ENCODE data around the gene JAG1. TPM values are rescaled to one million over a fixed set of nuclear protein-coding genes. Genes with fewer than 3 reads are reported as not detected.

JAG1 gene
- total RNA-seq, 1 experiment from 2014 or later: 45.2 TPM

DNA sequence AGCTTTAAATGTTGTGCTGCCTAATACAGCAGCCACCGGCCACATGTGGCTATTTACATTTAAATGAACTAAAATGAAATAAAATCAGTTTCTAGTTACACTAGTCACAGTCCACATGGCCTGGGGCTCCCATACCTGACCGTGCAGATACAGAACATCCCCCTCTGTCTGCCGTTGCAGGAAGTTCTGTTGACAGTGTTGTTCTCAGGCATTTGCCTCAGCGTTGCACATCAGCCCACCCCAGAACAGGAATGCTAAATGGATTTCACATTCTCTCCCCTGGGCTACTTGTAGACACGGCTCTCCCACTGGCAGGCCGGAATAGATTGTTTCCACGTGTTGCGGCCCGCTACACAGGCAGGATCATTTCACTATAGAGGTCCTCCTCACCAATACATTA lies 26.3 kb downstream of the JAG1 start:
- H3K27ac Mint-ChIP-seq: peak overlapping the region; percentile 81

GRCh38 chr20:10646886-10647420 lies 26.8 kb downstream of the JAG1 start:
- POLR2A ChIA-PET: no interaction called here
- Mint-ChIP-seq H3K27ac (peak overlapping the region; percentile 81), H3K4me3 (no peak overlapping the region), H3K36me3 (peaks cover 85% of the 10 kb centered on the region), H3K4me1 (peaks cover 46% of the 10 kb centered on the region), H3K9me3 (no peaks in the 10 kb centered on the region), H3K27me3 (ENCODE audit: low read depth) (no peaks in the 10 kb centered on the region)
- ATAC-seq (no peak), DNase-seq (ENCODE audit: low spot score) (no peak)
- CTCF ChIA-PET: interaction anchor here (1.0 kb wide), 1 partner anchor 28 kb away, joined by 3 read pairs; no protein-coding TSS in a partner anchor
- TF ChIP-seq RORB (CRISPR knock-in tag; IDR thresholded peaks at IDR 0.05) (no peak), OVOL2 (CRISPR knock-in tag; IDR thresholded peaks at IDR 0.05; ENCODE audit: borderline replicate concordance) (no peak), HMGA2 (CRISPR knock-in tag; IDR thresholded peaks at IDR 0.05) (no peak), MXD4 (CRISPR knock-in tag; IDR thresholded peaks at IDR 0.05; ENCODE audit: borderline replicate concordance) (no peak), EMX1 (CRISPR knock-in tag; IDR thresholded peaks at IDR 0.05) (no peak), ESRRA (CRISPR knock-in tag; IDR thresholded peaks at IDR 0.05; ENCODE audit: borderline replicate concordance) (no peak), ATF3 (CRISPR knock-in tag; conservative IDR thresholded peaks at IDR 0.05) (no peak), ZNF263 (CRISPR knock-in tag; IDR thresholded peaks at IDR 0.05; ENCODE audit: low read depth) (no peak), SOX15 (CRISPR knock-in tag; IDR thresholded peaks at IDR 0.05) (no peak), STAT6 (CRISPR knock-in tag; conservative IDR thresholded peaks at IDR 0.05; ENCODE audit: low read depth) (no peak)
- TF ChIP-seq, protein P1, sequence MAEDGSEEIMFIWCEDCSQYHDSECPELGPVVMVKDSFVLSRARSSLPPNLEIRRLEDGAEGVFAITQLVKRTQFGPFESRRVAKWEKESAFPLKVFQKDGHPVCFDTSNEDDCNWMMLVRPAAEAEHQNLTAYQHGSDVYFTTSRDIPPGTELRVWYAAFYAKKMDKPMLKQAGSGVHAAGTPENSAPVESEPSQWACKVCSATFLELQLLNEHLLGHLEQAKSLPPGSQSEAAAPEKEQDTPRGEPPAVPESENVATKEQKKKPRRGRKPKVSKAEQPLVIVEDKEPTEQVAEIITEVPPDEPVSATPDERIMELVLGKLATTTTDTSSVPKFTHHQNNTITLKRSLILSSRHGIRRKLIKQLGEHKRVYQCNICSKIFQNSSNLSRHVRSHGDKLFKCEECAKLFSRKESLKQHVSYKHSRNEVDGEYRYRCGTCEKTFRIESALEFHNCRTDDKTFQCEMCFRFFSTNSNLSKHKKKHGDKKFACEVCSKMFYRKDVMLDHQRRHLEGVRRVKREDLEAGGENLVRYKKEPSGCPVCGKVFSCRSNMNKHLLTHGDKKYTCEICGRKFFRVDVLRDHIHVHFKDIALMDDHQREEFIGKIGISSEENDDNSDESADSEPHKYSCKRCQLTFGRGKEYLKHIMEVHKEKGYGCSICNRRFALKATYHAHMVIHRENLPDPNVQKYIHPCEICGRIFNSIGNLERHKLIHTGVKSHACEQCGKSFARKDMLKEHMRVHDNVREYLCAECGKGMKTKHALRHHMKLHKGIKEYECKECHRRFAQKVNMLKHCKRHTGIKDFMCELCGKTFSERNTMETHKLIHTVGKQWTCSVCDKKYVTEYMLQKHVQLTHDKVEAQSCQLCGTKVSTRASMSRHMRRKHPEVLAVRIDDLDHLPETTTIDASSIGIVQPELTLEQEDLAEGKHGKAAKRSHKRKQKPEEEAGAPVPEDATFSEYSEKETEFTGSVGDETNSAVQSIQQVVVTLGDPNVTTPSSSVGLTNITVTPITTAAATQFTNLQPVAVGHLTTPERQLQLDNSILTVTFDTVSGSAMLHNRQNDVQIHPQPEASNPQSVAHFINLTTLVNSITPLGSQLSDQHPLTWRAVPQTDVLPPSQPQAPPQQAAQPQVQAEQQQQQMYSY (CRISPR knock-in tag; IDR thresholded peaks at IDR 0.05): no peak
- TF ChIP-seq, protein P2, sequence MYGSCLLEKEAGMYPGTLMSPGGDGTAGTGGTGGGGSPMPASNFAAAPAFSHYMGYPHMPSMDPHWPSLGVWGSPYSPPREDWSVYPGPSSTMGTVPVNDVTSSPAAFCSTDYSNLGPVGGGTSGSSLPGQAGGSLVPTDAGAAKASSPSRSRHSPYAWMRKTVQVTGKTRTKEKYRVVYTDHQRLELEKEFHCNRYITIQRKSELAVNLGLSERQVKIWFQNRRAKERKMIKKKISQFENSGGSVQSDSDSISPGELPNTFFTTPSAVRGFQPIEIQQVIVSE (CRISPR knock-in tag; IDR thresholded peaks at IDR 0.05; ENCODE audit: borderline replicate concordance): no peak
- TF ChIP-seq, protein P3, sequence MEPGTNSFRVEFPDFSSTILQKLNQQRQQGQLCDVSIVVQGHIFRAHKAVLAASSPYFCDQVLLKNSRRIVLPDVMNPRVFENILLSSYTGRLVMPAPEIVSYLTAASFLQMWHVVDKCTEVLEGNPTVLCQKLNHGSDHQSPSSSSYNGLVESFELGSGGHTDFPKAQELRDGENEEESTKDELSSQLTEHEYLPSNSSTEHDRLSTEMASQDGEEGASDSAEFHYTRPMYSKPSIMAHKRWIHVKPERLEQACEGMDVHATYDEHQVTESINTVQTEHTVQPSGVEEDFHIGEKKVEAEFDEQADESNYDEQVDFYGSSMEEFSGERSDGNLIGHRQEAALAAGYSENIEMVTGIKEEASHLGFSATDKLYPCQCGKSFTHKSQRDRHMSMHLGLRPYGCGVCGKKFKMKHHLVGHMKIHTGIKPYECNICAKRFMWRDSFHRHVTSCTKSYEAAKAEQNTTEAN (CRISPR knock-in tag; IDR thresholded peaks at IDR 0.05): no peak

More for the DNA sequence above, 26.3 kb downstream of the JAG1 start:
- Mint-ChIP-seq H3K36me3 (peaks cover 82% of the 10 kb centered on the region), H3K9me3 (no peaks in the 10 kb centered on the region), H3K27me3 (ENCODE audit: low read depth) (no peaks in the 10 kb centered on the region), H3K4me1 (peaks cover 48% of the 10 kb centered on the region), H3K4me3 (no peak overlapping the region)
- TF ChIP-seq, protein P4, sequence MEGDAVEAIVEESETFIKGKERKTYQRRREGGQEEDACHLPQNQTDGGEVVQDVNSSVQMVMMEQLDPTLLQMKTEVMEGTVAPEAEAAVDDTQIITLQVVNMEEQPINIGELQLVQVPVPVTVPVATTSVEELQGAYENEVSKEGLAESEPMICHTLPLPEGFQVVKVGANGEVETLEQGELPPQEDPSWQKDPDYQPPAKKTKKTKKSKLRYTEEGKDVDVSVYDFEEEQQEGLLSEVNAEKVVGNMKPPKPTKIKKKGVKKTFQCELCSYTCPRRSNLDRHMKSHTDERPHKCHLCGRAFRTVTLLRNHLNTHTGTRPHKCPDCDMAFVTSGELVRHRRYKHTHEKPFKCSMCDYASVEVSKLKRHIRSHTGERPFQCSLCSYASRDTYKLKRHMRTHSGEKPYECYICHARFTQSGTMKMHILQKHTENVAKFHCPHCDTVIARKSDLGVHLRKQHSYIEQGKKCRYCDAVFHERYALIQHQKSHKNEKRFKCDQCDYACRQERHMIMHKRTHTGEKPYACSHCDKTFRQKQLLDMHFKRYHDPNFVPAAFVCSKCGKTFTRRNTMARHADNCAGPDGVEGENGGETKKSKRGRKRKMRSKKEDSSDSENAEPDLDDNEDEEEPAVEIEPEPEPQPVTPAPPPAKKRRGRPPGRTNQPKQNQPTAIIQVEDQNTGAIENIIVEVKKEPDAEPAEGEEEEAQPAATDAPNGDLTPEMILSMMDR (IDR thresholded peaks at IDR 0.05): peak; percentile 19; the same call in 1 of the 2 replicates
- TF ChIP-seq ZBTB21 (CRISPR knock-in tag; IDR thresholded peaks at IDR 0.05; ENCODE audit: borderline replicate concordance) (no peak), ZSCAN18 (CRISPR knock-in tag; IDR thresholded peaks at IDR 0.05) (no peak), IRF1 (CRISPR knock-in tag; IDR thresholded peaks at IDR 0.05) (no peak), NFATC4 (CRISPR knock-in tag; IDR thresholded peaks at IDR 0.05) (no peak), ZNF219 (CRISPR knock-in tag; IDR thresholded peaks at IDR 0.05; ENCODE audit: borderline replicate concordance) (no peak), FOXP1 (CRISPR knock-in tag; IDR thresholded peaks at IDR 0.05; ENCODE audit: borderline replicate concordance) (no peak), MXD4 (CRISPR knock-in tag; IDR thresholded peaks at IDR 0.05; ENCODE audit: borderline replicate concordance) (no peak)
- peak; percentile 87 for ATAC-seq
- ChIA-PET POLR2A (no interaction called here), CTCF (no interaction called here)
- peak; percentile 58 for DNase-seq (ENCODE audit: low spot score)
